H1 (cell line): ENCODE measurements around the gene VPS18. TPM values are rescaled to one million over a fixed set of nuclear protein-coding genes. Genes with fewer than 3 reads are reported as not detected.

Experiments
- EP300 ChIP-seq, 2 experiments: IDR thresholded peaks; 1 replicate in 1 of 2; 2 replicates in 1 of 2; pipeline ENCODE4 v1.6.1; 2011 to 2012; ENCODE audit warnings: low read depth in 2 of 2, low read length in 2 of 2, mild to moderate bottlenecking in 2 of 2, borderline replicate concordance in 1 of 2, inconsistent platforms in 1 of 2, moderate library complexity in 1 of 2
- HDAC2 ChIP-seq, 2 experiments: fragments of 300-600 bp in 1 of 2; sonication (generic) in 1 of 2; IDR thresholded peaks; 2 replicates each; pipeline ENCODE4 v1.6.1; 2011 to 2012; ENCODE audit warnings: low read depth in 2 of 2, low read length in 2 of 2, mild to moderate bottlenecking in 2 of 2, moderate library complexity in 2 of 2, borderline replicate concordance in 1 of 2, inconsistent platforms in 1 of 2
- RNF2 ChIP-seq: fragments of 200-900, 300-1000 bp; sonication (generic); IDR thresholded peaks from 2 replicates; pipeline ENCODE4 v1.7.1; 2016; ENCODE audit warnings: borderline replicate concordance, low read depth, mild to moderate bottlenecking, antibody characterized with exemption, low read length; ENCODE audit not compliant: poor library complexity, severe bottlenecking; ENCODE audit errors: missing control alignments
- TAF7 ChIP-seq: optimal IDR thresholded peaks from 2 replicates; pipeline ENCODE3; 2011; ENCODE audit warnings: low read depth, mild to moderate bottlenecking, inconsistent platforms, low read length, moderate library complexity, borderline replicate concordance
- TEAD4 ChIP-seq: IDR thresholded peaks from 2 replicates; pipeline ENCODE4 v1.6.1; 2012; ENCODE audit warnings: low read depth, low read length, inconsistent platforms, mixed read lengths
- polyA plus RNA-seq, 7 experiments: library from polyadenylated mRNA; depleted of rRNA in 3 of 7; stranded (reverse) in 5 of 7; unstranded in 2 of 7; fragments of >200 nt in 5 of 7; fragments of 200-250 nt in 2 of 7; gene quantifications; 1 replicate in 5 of 7; 2 replicates in 1 of 7; 4 replicates in 1 of 7; pipeline versions ENCODE4 v1.2.1 to v1.2.3, GENCODE V29; 2011 to 2013; ENCODE audit warnings: missing spikeins in 2 of 7, mixed read lengths in 2 of 7
- total RNA-seq: library from RNA; stranded (reverse); fragmentation: NEBNext Ultra II Directional; extraction: Animal tissue kit (Norgen Biotek cat#: 25700); gene quantifications from 2 replicates; pipeline ENCODE4 v1.2.1, GENCODE V29; 2021
- TF ChIP-seq, protein P1 (sequence below): IDR thresholded peaks from 2 replicates; pipeline ENCODE4 v1.6.1; 2012; ENCODE audit warnings: low read length, inconsistent platforms

The VPS18 gene
- total and polyA plus RNA-seq, 2 of the 8 experiments (the other 6 are each of a cell fraction or from before 2014, with no cell fraction given): 28.9 to 32.7 TPM

DNA sequence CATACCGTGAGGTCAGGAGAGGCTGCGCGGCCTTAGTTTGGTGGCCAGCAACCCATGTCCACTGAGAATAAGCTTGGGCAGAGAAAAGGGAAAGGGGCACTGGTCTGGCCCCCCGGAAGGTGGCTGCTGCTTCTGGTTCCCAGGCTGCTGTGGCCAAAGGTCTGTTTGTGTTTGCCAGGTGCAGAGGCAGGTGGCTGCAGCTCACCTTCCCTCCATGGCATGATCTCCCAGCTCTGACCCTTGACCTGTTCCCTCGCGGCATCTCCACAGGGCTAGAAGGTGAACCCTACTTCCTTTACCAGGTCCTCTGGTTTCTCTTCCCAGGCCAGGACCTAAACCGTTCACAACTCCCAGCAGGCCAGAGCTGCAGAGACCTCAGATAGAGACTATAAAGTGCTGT, 13.8 kb downstream of the VPS18 start (continued):
- TF ChIP-seq, protein P1, sequence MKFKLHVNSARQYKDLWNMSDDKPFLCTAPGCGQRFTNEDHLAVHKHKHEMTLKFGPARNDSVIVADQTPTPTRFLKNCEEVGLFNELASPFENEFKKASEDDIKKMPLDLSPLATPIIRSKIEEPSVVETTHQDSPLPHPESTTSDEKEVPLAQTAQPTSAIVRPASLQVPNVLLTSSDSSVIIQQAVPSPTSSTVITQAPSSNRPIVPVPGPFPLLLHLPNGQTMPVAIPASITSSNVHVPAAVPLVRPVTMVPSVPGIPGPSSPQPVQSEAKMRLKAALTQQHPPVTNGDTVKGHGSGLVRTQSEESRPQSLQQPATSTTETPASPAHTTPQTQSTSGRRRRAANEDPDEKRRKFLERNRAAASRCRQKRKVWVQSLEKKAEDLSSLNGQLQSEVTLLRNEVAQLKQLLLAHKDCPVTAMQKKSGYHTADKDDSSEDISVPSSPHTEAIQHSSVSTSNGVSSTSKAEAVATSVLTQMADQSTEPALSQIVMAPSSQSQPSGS: no peak
- TF ChIP-seq TEAD4 (no peak), RNF2 (no peak), EP300 (IDR thresholded peaks at IDR 0.05; ENCODE audit: borderline replicate concordance in 1 of 2, low read depth in 2 of 2, low read length in 2 of 2) (no peak), TAF7 (no peak), HDAC2 (IDR thresholded peaks at IDR 0.05; ENCODE audit: borderline replicate concordance in 1 of 2, low read depth in 2 of 2, low read length in 2 of 2) (no peak)
